Nephron (organoid): ENCODE results near the gene KMT2C.

Experiments used
- H3K27ac Mint-ChIP-seq, 3 experiments: 2 replicates each; pipeline ENCODE4 v1.8.0; 2020; ENCODE audit warnings: mixed read lengths in 3 of 3, mild to moderate bottlenecking in 2 of 3, moderate library complexity in 1 of 3
- H3K27me3 Mint-ChIP-seq: 2 replicates; pipeline ENCODE4 v1.8.0; 2021; ENCODE audit warnings: low read depth, mild to moderate bottlenecking, moderate library complexity, mixed read lengths
- H3K36me3 Mint-ChIP-seq: 2 replicates; pipeline ENCODE4 v1.8.0; 2020; ENCODE audit warnings: low read depth, mixed read lengths
- H3K4me1 Mint-ChIP-seq: 2 replicates; pipeline ENCODE4 v1.8.0; 2020; ENCODE audit warnings: mixed read lengths
- H3K4me3 Mint-ChIP-seq, 3 experiments: 2 replicates each; pipeline ENCODE4 v1.8.0; 2020; ENCODE audit warnings: mild to moderate bottlenecking in 3 of 3, mixed read lengths in 3 of 3, moderate library complexity in 2 of 3
- H3K9me3 Mint-ChIP-seq: 2 replicates; pipeline ENCODE4 v1.8.0; 2020; ENCODE audit warnings: mixed read lengths
- TF ChIP-seq, protein P1 (sequence below), 3 experiments: fragments of 200-600 bp; sonication (generic); IDR thresholded peaks; one replicate each; pipeline ENCODE4 v1.5.0; 2021; ENCODE audit warnings: antibody characterized with exemption in 3 of 3; ENCODE audit not compliant: unreplicated experiment in 3 of 3

KMT2C gene

GRCh38 chr7:152435384-152436110 lies at the start of gene KMT2C:
Gene KMT2C, minus strand, starts transcription at chr7:152436003. Its CDS starts 217 bp downstream, at chr7:152435786.
- peak within 1 kb of the TSS; percentile 96 to 99 (median 97) for H3K27ac Mint-ChIP-seq
- H3K4me1 Mint-ChIP-seq, result peaks cover 42% of the 10 kb centered on the region
- H3K27me3 Mint-ChIP-seq, result no peaks in the 10 kb centered on the region
- H3K9me3 Mint-ChIP-seq, result no peaks in the 10 kb centered on the region
- TF ChIP-seq, protein P1, sequence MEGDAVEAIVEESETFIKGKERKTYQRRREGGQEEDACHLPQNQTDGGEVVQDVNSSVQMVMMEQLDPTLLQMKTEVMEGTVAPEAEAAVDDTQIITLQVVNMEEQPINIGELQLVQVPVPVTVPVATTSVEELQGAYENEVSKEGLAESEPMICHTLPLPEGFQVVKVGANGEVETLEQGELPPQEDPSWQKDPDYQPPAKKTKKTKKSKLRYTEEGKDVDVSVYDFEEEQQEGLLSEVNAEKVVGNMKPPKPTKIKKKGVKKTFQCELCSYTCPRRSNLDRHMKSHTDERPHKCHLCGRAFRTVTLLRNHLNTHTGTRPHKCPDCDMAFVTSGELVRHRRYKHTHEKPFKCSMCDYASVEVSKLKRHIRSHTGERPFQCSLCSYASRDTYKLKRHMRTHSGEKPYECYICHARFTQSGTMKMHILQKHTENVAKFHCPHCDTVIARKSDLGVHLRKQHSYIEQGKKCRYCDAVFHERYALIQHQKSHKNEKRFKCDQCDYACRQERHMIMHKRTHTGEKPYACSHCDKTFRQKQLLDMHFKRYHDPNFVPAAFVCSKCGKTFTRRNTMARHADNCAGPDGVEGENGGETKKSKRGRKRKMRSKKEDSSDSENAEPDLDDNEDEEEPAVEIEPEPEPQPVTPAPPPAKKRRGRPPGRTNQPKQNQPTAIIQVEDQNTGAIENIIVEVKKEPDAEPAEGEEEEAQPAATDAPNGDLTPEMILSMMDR (IDR thresholded peaks at IDR 0.05; ENCODE audit: unreplicated experiment in 3 of 3), result no peak
- no peaks in the 10 kb centered on the region for H3K36me3 Mint-ChIP-seq
- peak within 1 kb of the TSS; percentile 96 to 98 (median 97) for H3K4me3 Mint-ChIP-seq

GRCh38 chr7:152481082-152481481 lies 45.3 kb upstream of the KMT2C start:
- Mint-ChIP-seq H3K4me3 (no peak overlapping the region), H3K36me3 (no peaks in the 10 kb centered on the region), H3K27me3 (no peaks in the 10 kb centered on the region), H3K9me3 (no peaks in the 10 kb centered on the region), H3K27ac (peak overlapping the region in 1 of 3 experiments; percentile 35), H3K4me1 (no peaks in the 10 kb centered on the region)
- TF ChIP-seq, protein P1 (IDR thresholded peaks at IDR 0.05; ENCODE audit: unreplicated experiment in 3 of 3), result no peak

DNA sequence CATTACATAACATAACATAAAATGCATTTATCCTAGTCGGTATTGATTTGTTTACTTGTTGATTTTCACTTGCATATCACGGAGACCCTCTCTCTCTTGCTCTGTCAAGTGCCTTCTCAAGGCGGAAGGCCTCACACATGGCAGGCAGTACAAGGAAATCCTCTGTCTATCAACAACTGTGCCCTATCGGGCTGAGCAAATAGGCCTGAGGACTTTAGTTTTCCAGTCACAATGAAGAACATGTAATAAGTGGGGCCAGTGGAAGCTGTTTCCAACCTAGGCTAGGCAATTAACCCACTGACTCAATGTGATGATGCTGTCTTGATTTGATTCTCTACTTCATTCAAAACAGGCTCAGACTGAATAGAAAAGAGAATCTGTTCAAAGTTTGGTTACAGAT lies 44.9 kb upstream of the KMT2C start:
- Mint-ChIP-seq H3K27me3 (no peaks in the 10 kb centered on the region), H3K27ac (no peak overlapping the region), H3K4me3 (no peak overlapping the region), H3K9me3 (no peaks in the 10 kb centered on the region), H3K4me1 (no peaks in the 10 kb centered on the region), H3K36me3 (no peaks in the 10 kb centered on the region)
- TF ChIP-seq, protein P1 (IDR thresholded peaks at IDR 0.05; ENCODE audit: unreplicated experiment in 3 of 3), result no peak

GRCh38 chr7:152479595-152479994 lies 43.8 kb upstream of the KMT2C start:
- Mint-ChIP-seq H3K4me3 (no peak overlapping the region), H3K36me3 (no peaks in the 10 kb centered on the region), H3K4me1 (no peaks in the 10 kb centered on the region), H3K9me3 (no peaks in the 10 kb centered on the region), H3K27ac (no peak overlapping the region), H3K27me3 (no peaks in the 10 kb centered on the region)
- TF ChIP-seq, protein P1 (IDR thresholded peaks at IDR 0.05; ENCODE audit: unreplicated experiment in 3 of 3), result no peak

DNA sequence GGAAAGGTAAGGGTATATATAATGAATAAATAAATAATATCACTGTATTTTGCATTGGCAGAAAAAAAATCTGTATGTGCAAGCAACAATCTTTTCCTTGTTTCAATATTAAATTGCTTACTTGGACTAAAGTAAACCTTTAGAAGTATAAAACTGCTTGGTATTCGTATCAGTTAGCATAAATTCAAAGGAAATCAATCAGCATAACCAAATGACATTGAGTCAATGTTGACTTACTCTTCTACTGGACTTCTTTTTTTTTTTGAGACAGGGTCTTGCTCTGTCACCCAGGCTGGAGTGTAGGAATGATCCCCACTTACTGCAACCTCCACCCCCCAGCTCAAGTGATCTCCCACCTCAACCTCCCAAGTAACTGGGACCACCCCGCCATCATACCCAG lies 42.3 kb upstream of the KMT2C start:
- Mint-ChIP-seq H3K4me1 (no peaks in the 10 kb centered on the region), H3K9me3 (no peaks in the 10 kb centered on the region), H3K36me3 (no peaks in the 10 kb centered on the region), H3K4me3 (no peak overlapping the region), H3K27ac (no peak overlapping the region), H3K27me3 (no peaks in the 10 kb centered on the region)
- TF ChIP-seq, protein P1 (IDR thresholded peaks at IDR 0.05; ENCODE audit: unreplicated experiment in 3 of 3), result no peak

GRCh38 chr7:152477079-152477478 lies 41.3 kb upstream of the KMT2C start:
- H3K4me3 Mint-ChIP-seq, result no peak overlapping the region
- no peaks in the 10 kb centered on the region for H3K36me3 Mint-ChIP-seq
- TF ChIP-seq, protein P1 (IDR thresholded peaks at IDR 0.05; ENCODE audit: unreplicated experiment in 3 of 3), result no peak
- no peaks in the 10 kb centered on the region for H3K27me3 Mint-ChIP-seq
- H3K9me3 Mint-ChIP-seq, result peaks cover 2% of the 10 kb centered on the region
- peak overlapping the region in 2 of 3 experiments; percentile 21 to 52 for H3K27ac Mint-ChIP-seq
- no peaks in the 10 kb centered on the region for H3K4me1 Mint-ChIP-seq
